ENCODE results near the gene PTPRN2.

GRCh38 chr7:157635669-157636068 is 952.0 kb downstream of the PTPRN2 start:
- TF ChIP-seq SP2 (IDR thresholded peaks at IDR 0.05; ENCODE audit: low read length): no peak
- no peak for TF ChIP-seq NRF1 (IDR thresholded peaks at IDR 0.05; ENCODE audit: low read depth, low read length)
- TF ChIP-seq ZNF274 (IDR thresholded peaks at IDR 0.05; ENCODE audit: borderline replicate concordance, extremely low read depth, low read length): no peak
- no peak for TF ChIP-seq POLR2AphosphoS5 (IDR thresholded peaks at IDR 0.05; ENCODE audit: low read depth, low read length)
- no peak for TF ChIP-seq EP300 (IDR thresholded peaks at IDR 0.05; ENCODE audit: borderline replicate concordance in 1 of 2, low read depth in 2 of 2, low read length in 2 of 2)
- no peak for TF ChIP-seq CTCF (IDR thresholded peaks at IDR 0.05; ENCODE audit: control extremely low read depth in 1 of 3, insufficient read depth in 1 of 3, low read depth in 1 of 3, low read length in 3 of 3)
- no peak for TF ChIP-seq POLR2A (IDR thresholded peaks at IDR 0.05; ENCODE audit: control extremely low read depth in 1 of 2, low read depth in 2 of 2, low read length in 2 of 2)
- no peak for TF ChIP-seq YY1 (IDR thresholded peaks at IDR 0.05; ENCODE audit: low read depth, low read length)

Measured in H1 (cell line).